ENCODE measurements around the gene MEP1A. TPM values are rescaled to one million over a fixed set of nuclear protein-coding genes. Genes with fewer than 3 reads are reported as not detected.
"Not testable (repeated sequence)": the region's sequence is repeated elsewhere in the genome, so short reads cannot be mapped to it uniquely, and the experiment has no call there.

The MEP1A gene
- total RNA-seq, 4 donors from 2014 or later = not detected

DNA sequence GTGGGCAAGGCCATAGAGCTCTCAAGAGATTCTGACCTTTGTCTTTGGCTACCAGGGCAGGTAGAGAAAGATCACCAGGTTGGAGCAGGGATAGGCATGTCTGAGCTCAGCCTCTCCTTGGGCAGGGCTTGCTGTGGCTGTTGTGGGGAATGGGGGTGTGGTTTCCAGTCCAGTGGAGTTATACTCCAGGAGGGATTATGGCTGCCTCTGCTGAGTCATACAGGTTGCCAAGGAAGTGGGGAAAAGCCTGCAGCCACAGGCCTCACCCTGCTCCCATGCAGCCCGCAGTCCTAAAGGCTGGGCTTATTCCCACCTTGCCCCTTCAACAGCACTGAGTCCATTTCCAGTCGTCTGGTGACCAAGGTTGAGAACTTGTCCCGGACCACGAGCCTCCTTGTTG is 21.9 kb downstream of the MEP1A start:
- DNase-seq (ENCODE audit: low spot score) = no peak
- TF ChIP-seq, protein P1, sequence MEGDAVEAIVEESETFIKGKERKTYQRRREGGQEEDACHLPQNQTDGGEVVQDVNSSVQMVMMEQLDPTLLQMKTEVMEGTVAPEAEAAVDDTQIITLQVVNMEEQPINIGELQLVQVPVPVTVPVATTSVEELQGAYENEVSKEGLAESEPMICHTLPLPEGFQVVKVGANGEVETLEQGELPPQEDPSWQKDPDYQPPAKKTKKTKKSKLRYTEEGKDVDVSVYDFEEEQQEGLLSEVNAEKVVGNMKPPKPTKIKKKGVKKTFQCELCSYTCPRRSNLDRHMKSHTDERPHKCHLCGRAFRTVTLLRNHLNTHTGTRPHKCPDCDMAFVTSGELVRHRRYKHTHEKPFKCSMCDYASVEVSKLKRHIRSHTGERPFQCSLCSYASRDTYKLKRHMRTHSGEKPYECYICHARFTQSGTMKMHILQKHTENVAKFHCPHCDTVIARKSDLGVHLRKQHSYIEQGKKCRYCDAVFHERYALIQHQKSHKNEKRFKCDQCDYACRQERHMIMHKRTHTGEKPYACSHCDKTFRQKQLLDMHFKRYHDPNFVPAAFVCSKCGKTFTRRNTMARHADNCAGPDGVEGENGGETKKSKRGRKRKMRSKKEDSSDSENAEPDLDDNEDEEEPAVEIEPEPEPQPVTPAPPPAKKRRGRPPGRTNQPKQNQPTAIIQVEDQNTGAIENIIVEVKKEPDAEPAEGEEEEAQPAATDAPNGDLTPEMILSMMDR (IDR thresholded peaks at IDR 0.05) = no peak
- no peak for ATAC-seq (ENCODE audit: low FRiP score)

DNA sequence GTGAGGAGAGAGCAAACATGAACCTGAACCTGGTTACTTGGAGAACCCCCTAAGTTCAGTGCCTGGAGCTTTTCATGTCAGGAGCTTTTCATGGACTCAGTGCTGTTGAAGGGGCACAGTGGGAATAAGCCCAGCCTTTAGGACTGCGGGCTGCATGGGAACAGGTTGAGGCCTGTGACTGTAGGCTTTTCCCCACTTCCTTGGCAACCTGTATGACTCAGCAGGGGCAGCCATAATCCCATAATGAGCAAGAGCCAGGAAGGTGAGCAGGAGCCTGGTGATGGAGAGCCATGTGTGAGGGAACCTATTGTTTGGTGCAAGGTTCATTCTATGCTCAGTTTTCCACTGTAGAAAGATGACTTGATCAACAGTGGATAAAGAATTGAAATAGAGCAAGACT is 23.4 kb downstream of the MEP1A start:
- TF ChIP-seq, protein P1 (IDR thresholded peaks at IDR 0.05) = no peak
- no peak for DNase-seq (ENCODE audit: low spot score)
- no peak for ATAC-seq (ENCODE audit: low FRiP score)

DNA sequence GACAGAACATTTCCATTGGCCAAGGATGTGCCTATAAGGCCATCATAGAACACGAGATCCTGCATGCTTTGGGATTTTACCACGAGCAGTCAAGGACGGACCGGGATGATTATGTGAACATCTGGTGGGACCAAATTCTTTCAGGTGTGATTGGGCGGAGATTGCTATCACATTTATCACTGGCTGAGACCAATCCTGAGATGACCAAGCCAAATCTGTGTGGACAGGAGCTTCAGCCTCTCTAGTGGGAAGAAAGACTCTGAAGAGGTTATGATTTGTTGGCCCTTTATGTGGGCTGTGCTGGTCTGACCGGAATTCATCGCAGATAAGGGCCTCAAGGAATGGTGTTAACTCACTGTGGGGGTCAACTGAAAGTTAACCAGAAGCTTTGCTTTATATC is 26.4 kb downstream of the MEP1A start:
- no peak for ATAC-seq (ENCODE audit: low FRiP score)
- DNase-seq (ENCODE audit: low spot score) = no peak
- TF ChIP-seq, protein P1 (IDR thresholded peaks at IDR 0.05) = no peak

DNA sequence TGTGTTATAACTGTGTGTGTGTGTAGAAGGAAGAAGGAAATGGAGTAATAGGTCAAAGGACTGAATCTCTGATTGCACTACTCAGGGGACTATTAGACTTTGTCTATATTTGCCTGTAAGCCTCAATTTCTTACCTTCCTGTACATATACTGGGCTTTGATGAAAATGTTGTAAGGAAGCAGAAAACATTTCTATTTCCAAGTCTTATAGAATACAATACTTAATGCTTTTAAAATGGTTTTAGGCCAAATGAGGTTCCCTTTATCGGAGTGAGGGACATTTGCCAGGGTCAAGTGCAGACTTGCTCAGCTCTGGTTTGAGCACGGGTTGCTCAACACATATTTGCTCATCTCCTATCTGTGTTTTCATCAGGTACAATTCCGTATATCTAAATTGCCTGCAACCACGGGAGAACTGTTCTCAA is 28.3 kb downstream of the MEP1A start:
- DNase-seq (ENCODE audit: low spot score) = no peak
- no peak for ATAC-seq (ENCODE audit: low FRiP score)
- TF ChIP-seq, protein P1 (IDR thresholded peaks at IDR 0.05) = no peak

DNA sequence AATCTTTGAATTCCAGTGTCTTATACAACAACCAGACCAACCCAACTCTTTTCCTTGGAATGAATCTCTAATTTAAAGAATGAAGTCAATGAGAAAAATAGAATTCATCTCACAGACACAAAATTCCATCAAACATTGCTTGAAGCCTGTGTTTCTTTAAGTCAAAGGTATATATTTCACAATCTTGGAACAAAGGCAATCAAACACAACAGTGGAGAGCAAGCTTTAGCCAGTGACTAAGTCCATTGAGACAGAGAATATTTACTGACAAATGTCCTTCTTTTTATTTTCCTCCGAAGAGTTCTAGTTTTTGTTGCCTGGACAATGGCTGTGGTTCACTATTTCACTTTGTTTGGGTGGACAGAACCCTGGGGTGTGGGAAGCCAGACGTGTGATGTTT is 35.8 kb downstream of the MEP1A start:
- ATAC-seq (ENCODE audit: low FRiP score) (no peak), DNase-seq (ENCODE audit: low spot score) (no peak)

DNA sequence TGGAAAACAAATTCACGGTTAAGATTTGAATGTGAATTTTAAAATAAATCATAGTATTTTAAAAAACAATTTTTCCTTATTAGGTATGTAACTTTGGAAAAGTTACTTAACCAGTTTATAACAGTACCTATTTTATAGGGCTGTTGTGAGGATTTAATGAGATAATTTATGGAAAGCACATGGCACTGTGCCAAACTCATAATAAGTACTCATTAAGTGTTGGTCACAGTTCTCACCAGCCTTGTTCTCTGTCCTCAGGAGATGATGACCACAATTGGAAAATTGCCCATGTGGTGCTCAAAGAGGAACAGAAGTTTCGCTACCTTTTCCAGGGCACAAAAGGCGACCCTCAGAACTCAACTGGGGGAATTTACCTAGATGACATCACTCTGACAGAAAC is 39.6 kb downstream of the MEP1A start:
- ATAC-seq (ENCODE audit: low FRiP score) = no peak
- TF ChIP-seq, protein P1 (IDR thresholded peaks at IDR 0.05) = no peak
- no peak for DNase-seq (ENCODE audit: low spot score)

More for the DNA sequence above, 35.8 kb downstream of the MEP1A start:
- TF ChIP-seq, protein P1 (IDR thresholded peaks at IDR 0.05) = no peak

DNA sequence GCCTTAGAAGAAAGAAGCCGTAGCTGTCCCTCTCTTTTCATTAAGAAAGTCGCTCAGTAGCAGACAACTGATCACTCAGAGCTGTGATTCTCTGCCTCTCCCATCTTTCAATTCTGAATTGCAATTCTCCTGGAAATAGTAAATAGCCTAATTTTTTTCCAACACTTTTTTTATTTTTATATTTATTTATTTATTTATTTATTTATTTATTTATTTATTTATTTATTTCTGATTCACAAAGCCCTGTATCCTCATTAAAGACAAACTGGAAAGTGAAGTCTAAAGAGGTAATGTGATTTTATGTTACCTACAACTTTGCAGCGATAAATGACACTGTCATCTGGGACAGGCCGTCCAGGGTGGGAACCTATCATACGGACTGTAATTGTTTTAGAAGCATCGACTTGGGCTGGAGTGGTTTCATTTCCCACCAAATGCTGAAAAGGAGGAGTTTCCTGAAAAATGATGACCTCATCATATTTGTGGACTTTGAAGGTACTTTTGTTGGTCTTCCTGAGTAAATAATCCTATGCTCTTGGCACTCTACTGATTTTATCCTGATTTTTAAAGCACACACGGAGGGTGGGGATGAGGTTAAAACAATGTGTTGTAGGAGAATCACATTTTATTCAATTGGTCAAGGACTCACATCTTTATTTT is 41.2 kb downstream of the MEP1A start:
- not testable (repeated sequence) for ATAC-seq (ENCODE audit: low FRiP score); DNase-seq (ENCODE audit: low spot score)

DNA sequence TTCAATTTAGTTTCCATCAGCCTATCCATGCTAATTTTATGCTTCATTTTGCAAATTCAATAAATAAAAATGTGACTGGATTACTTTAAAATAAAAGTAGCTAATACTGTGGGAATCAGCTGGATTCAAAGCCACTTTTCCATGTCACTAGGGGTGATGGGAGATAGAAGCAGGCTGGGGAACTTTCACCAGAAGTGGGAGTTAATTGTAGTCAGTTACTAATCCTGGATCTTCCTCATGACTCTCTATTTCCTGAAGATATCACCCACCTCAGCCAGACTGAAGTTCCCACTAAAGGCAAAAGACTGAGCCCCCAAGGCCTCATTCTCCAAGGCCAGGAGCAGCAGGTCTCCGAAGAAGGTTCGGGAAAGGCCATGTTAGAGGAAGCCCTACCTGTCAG is 41.8 kb downstream of the MEP1A start:
- ATAC-seq (ENCODE audit: low FRiP score) = not testable (repeated sequence)

More for the DNA sequence above, 41.8 kb downstream of the MEP1A start:
- not testable (repeated sequence) for DNase-seq (ENCODE audit: low spot score)

Data from omental fat pad (tissue), 4 donors.